ENCODE results near the gene ZBED1.

ZBED1 gene

GRCh38 chrX:2487366-2487765 is 13.4 kb downstream of the ZBED1 start:
- H3K79me2 ChIP-seq (ENCODE audit: insufficient read depth, low read length): peaks cover 6% of the 10 kb centered on the region; the same call in 1 of the 2 replicates
- H3K4me2 ChIP-seq (ENCODE audit: low read depth, low read length, poor library complexity, severe bottlenecking): no peak overlapping the region
- no peak overlapping the region for H2AFZ ChIP-seq (ENCODE audit: low read depth, low read length, severe bottlenecking)
- no peaks in the 10 kb centered on the region for H4K20me1 ChIP-seq (ENCODE audit: low read depth, low read length)
- H3K9me2 ChIP-seq (replicated peaks; ENCODE audit: insufficient read depth, low read length): no peaks in the 10 kb centered on the region
- H3K27me3 ChIP-seq (ENCODE audit: low read length): no peaks in the 10 kb centered on the region
- no peaks in the 10 kb centered on the region for H3F3A ChIP-seq (ENCODE audit: insufficient read depth)
- H3K4me3 ChIP-seq (ENCODE audit: insufficient read depth, low read length, poor library complexity, severe bottlenecking): no peak overlapping the region
- H3K9me3 ChIP-seq (ENCODE audit: insufficient read depth, low read length): no peaks in the 10 kb centered on the region
- no peak for TF ChIP-seq CTCF (IDR thresholded peaks at IDR 0.05; ENCODE audit: insufficient read depth, low read length, poor library complexity, severe bottlenecking)
- no peak for TF ChIP-seq EZH2phosphoT487 (conservative IDR thresholded peaks at IDR 0.05; ENCODE audit: low read length)
- H3K9ac ChIP-seq (ENCODE audit: low read length): no peak overlapping the region
- no peak overlapping the region for H3K27ac ChIP-seq (ENCODE audit: low read depth, low read length)
- no peaks in the 10 kb centered on the region for H3K36me3 ChIP-seq (ENCODE audit: low read length)

- Histone ChIP-seq H3K9ac (ENCODE audit: low read length) (no peak overlapping the region), H3K27me3 (ENCODE audit: low read length) (no peaks in the 10 kb centered on the region), H3K9me3 (ENCODE audit: insufficient read depth, low read length) (no peaks in the 10 kb centered on the region), H3F3A (ENCODE audit: insufficient read depth) (no peaks in the 10 kb centered on the region), H2AFZ (ENCODE audit: low read depth, low read length, severe bottlenecking) (no peak overlapping the region), H3K27ac (ENCODE audit: low read depth, low read length) (no peak overlapping the region), H3K9me2 (replicated peaks; ENCODE audit: insufficient read depth, low read length) (no peaks in the 10 kb centered on the region), H3K4me3 (ENCODE audit: insufficient read depth, low read length, poor library complexity, severe bottlenecking) (no peak overlapping the region), H3K79me2 (ENCODE audit: insufficient read depth, low read length) (no peaks in the 10 kb centered on the region; the same call in 1 of the 2 replicates), H4K20me1 (ENCODE audit: low read depth, low read length) (no peaks in the 10 kb centered on the region), H3K4me2 (ENCODE audit: low read depth, low read length, poor library complexity, severe bottlenecking) (no peak overlapping the region), H3K36me3 (ENCODE audit: low read length) (no peaks in the 10 kb centered on the region)
- no peak for TF ChIP-seq CTCF (IDR thresholded peaks at IDR 0.05; ENCODE audit: insufficient read depth, low read length, poor library complexity, severe bottlenecking)
- no peak for TF ChIP-seq EZH2phosphoT487 (conservative IDR thresholded peaks at IDR 0.05; ENCODE audit: low read length)
These were observed 14.2 kb downstream of the ZBED1 start for GRCh38 chrX:2486476-2487133.

- no peak for TF ChIP-seq EZH2phosphoT487 (conservative IDR thresholded peaks at IDR 0.05; ENCODE audit: low read length)
- no peak for TF ChIP-seq CTCF (IDR thresholded peaks at IDR 0.05; ENCODE audit: insufficient read depth, low read length, poor library complexity, severe bottlenecking)
These were observed 14.9 kb downstream of the ZBED1 start for GRCh38 chrX:2485789-2486345.

More at GRCh38 chrX:2485789-2486345, 14.9 kb downstream of the ZBED1 start:
- no peaks in the 10 kb centered on the region; the same call in 1 of the 2 replicates for H3K79me2 ChIP-seq (ENCODE audit: insufficient read depth, low read length)
- no peaks in the 10 kb centered on the region for H3K27me3 ChIP-seq (ENCODE audit: low read length)
- no peaks in the 10 kb centered on the region for H3K36me3 ChIP-seq (ENCODE audit: low read length)
- H3K9me2 ChIP-seq (replicated peaks; ENCODE audit: insufficient read depth, low read length): no peaks in the 10 kb centered on the region
- H3K9me3 ChIP-seq (ENCODE audit: insufficient read depth, low read length): no peaks in the 10 kb centered on the region
- no peak overlapping the region for H3K4me2 ChIP-seq (ENCODE audit: low read depth, low read length, poor library complexity, severe bottlenecking)
- H3K9ac ChIP-seq (ENCODE audit: low read length): no peak overlapping the region
- no peak overlapping the region for H3K27ac ChIP-seq (ENCODE audit: low read depth, low read length)
- H3K4me3 ChIP-seq (ENCODE audit: insufficient read depth, low read length, poor library complexity, severe bottlenecking): no peak overlapping the region
- H4K20me1 ChIP-seq (ENCODE audit: low read depth, low read length): no peaks in the 10 kb centered on the region
- H2AFZ ChIP-seq (ENCODE audit: low read depth, low read length, severe bottlenecking): no peak overlapping the region
- no peaks in the 10 kb centered on the region for H3F3A ChIP-seq (ENCODE audit: insufficient read depth)
